ENCODE results near the gene EFCAB6.

Gene EFCAB6

DNA sequence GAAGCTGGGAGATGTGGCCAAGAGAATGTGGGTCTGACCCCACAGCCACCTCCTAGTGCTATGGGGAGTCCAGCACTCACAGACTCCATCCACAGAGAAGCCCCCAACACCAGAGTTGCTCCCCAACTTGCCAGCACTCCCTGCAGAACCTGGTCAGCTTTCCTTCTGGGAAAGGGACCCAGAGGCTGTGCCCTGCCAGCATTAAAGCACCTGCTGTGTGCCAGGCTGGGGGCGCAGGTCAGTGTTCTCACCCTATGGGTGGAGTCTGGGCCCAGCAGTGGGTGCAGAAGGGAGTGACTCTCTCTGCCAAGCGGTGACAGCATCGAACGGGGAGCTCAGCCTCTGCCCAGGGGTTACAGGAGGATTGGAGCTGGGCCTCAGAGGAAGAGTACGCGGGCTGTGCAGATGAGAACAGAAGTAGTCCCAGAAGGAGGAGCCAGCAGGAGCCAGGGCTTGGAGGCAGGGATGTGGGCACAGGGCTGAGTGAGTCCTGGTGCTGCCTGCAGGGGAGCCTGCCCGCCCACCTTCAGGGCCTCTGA lies 285.9 kb downstream of the EFCAB6 start:
- DNase-seq, result no peak

DNA sequence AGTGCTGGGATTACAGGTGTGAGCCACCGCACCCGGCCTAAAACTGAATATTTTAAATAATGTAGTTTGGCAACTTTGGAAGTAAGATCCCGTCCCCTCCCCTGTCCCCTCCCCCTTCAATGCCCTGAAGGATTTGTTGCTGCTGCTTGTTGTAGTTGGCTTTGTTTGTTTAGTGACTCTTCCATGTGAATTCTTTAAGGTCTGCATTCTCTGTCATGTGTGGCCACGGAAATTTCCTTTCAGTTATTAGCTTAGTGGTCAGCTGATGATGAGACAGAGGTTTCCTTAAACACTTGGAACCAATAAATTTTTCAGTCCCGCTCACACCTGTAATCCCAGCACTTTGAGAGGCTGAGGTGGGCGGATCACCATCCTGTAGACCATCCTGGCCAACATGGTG lies 290.4 kb downstream of the EFCAB6 start:
- peak; percentile 44 for DNase-seq

- peak; percentile 8 for DNase-seq
Observed at GRCh38 chr22:43520632-43521039, 291.5 kb downstream of the EFCAB6 start.

DNA sequence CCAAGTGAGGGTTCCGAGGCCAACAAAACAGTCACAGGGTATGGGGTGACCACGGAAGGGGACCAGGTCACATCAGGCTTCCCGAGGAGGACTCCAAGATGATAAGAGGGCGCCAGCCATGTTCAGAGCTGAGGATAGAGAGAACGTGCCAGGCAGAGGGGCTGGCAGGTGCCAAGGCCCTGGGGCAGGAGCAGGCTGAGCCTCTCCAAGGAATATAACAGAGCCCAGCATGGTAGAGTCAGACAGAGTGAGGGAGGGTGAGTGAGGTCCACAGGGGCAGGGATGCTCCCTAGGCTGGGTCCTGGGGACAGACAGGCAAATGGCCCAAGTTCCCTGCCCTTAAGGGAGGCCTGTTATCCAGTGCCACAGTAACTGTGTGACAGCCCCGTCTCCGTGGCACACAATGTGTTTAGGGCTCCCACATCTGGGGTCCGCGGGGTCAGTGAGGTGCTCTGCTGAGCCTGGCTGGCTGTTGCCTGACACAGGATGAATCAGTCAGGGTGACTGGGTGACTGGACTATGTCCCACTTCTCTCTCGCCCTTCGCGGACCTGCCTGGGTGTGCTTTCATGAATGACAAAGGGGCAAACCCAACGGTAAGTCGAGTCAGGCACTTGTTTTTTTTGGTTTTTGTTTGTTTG lies 295.0 kb downstream of the EFCAB6 start:
- DNase-seq, result no peak

GRCh38 chr22:43516386-43516785 lies 295.7 kb downstream of the EFCAB6 start:
- no peak for DNase-seq

DNA sequence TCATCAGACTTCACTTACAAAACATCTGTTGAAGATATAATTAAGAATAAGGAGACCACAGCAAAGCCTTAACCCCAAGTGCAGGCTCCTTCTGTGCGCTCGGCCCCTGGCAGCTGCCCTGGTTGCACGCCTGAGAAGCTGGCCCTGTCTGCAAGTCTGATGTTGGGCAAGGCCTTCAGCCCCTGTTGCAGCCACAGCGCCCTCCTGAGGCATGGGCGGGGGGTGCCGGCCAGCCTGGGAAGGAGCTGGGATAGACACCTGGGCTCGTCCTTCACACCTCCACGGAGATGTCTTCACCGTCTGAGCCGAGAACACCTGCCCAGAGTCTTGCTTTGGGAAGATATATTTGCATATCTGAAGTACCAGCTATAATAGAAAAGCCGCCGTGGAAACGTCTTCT lies 296.2 kb downstream of the EFCAB6 start:
- DNase-seq, result no peak

DNA sequence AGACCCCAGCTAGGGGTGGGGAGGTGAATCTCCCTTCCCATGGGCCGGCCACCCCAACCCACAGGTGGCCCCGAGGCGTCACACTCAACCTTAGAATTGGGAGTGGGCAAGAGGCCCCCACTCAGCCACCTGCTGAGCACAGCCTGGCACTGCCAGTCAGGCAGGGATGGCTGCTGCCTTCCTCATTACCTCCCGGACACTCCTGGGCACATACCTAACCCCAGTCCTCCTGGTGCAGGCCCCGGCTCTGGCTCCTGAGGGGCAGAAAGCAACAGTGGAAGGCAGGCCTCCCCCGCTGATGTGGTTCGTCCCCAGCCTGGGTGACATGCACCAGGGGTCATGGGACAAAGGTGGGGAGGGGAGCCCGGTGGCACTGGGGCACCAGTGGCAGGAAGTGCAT lies 296.7 kb downstream of the EFCAB6 start:
- no peak for DNase-seq

DNA sequence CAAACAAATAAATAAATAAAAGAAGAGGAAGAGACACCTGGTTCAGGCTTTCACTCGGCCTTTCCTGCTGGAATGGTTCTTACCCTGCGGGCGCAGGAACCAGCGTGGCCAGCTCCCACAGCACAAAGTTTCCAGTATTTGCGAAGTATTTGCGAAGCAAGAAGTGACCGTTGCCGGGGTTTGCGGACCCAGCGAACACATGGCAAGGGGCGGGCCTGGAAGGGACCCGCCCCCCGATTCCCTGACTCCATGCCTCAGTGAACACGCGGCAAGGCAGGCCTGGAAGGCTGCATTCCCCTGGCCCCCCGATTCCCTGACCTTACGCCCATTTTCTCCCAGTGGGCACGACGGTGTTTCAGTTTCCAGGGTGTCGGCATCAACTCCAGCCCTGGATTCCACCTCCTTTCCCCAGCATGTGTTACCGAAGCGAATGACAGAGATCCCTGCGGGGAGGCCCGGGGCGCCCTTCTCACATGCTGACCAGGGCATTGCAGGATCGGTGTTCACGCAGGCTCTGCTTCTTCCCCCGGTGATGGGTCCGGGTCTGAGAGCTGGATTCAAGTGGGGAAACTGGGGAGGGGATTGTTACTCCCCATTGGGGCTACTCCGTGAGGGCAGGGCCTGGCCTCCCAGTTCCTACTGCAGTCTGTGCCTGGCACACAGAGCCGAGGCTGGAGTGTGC lies 297.5 kb downstream of the EFCAB6 start:
- DNase-seq, result no peak

DNA sequence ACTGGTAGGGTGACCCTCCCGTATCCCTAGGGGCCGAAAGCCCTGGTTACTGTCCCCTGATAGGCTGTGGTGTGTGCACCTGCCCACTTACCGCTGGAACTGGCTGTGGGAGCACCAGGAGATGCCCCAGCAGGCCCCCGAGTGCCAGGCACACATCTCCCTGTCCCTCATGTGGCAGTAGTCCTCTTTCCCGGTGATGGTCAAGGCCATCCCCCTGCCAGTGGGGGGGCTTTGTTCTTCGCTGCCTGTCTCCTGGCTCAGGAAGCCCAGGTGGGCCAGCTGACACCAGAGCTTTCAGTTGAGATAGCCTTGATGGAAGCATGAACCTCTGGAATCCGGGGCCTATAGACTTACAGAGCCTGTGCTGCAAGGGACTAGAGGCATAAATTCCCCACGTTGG lies 299.8 kb downstream of the EFCAB6 start:
- DNase-seq, result no peak

GRCh38 chr22:43511276-43511910 lies 300.7 kb downstream of the EFCAB6 start:
- no peak for DNase-seq

DNA sequence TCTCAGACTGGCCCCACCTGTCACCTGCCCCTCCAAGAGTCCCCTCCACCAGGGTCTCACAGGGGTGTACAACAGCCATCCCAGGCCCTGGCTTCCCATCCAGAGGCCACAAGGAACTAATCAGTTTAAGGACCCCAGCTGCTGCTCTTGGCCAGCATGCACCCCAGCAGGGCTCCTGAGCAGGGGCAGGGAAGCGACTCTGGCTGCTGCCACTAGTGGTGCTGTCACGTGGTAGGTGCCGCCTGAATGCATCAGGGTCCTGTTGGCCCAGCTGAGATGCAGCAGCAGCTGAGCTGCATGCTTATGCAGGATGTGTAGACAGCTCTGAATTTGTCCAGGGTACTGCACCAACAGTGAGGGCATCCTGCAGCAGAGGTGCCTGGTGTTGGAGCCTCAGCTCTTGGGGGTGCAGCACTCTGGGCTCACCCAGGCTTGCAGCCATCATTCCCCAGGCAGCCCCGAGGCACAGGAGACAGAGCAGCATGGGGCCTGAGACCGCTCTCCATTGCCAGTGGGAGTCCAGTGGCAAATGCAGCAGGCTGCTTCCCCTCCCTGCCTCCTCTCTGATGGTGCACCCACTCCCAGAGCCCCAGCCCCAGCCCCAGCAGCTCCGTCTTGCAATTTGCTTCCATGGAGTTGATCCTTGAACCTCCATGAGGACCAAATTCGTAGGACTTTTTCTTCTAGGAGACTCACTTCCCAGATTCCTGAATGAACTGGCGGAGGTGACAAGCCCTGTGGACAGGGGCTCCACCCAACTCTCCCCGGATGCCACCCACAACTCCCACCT lies 301.6 kb downstream of the EFCAB6 start:
- no peak for DNase-seq

DNA sequence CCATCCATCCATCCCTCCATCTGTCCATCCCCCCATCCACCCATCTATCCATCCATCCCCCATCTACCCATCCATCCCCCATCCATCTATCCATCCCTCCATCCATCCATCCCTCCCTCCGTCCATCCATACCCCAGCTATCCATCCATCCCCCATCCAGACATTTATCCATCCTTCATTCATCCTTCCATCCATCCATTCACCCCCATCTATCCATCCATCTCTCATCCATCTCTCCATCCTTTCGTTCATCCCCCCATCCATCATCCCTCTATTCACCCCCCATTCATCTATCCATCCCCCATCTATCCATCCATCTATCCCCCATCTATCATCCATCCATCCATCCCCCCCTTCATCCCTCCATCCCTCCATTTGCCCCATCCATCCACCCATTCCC lies 302.8 kb downstream of the EFCAB6 start:
- DNase-seq, result no peak

DNA sequence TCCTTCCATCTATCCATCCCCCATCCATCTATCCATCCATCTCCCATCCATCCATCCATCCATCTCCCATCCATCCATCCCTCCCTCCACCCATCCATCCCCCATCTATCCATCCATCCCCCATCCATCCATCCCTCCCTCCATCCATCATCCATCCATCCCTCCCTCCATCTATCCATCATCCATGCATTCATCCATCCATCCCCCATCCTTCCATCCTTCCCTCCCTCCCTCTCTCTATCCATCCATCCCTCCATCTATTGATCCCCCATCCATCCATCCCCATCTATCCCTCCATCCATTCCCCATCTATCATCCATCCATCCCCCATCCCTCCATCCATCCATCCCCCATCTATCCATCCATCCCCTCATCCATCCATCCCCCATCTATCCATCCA lies 303.6 kb downstream of the EFCAB6 start:
- no peak for DNase-seq

GRCh38 chr22:43507235-43507634 lies 304.9 kb downstream of the EFCAB6 start:
- no peak for DNase-seq

- DNase-seq, result no peak
Observed at GRCh38 chr22:43506487-43506886, 305.6 kb downstream of the EFCAB6 start.

DNA sequence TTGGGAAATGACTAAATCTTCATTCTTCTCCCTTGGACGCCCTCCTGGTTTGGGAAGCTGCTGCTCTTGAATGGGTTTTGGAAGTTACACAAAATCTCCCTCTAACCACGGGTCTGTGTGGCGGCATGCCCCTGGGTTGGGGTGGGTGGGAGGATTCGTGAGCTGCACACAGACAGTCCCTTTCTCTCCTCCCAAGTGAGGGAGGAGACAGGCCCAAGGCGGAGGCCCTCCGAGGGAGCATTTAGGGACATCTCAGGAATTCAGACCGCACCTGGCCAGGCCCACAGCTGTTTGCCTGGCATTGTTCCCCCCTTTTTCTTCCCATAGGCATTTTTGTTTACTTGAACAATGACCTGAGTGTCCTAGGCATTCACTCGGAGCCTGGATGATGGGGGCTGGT lies 306.2 kb downstream of the EFCAB6 start:
- no peak for DNase-seq

- DNase-seq, result no peak
Observed at GRCh38 chr22:43505423-43505822, 306.7 kb downstream of the EFCAB6 start.

- no peak for DNase-seq
Observed at GRCh38 chr22:43504666-43505261, 307.3 kb downstream of the EFCAB6 start.

DNA sequence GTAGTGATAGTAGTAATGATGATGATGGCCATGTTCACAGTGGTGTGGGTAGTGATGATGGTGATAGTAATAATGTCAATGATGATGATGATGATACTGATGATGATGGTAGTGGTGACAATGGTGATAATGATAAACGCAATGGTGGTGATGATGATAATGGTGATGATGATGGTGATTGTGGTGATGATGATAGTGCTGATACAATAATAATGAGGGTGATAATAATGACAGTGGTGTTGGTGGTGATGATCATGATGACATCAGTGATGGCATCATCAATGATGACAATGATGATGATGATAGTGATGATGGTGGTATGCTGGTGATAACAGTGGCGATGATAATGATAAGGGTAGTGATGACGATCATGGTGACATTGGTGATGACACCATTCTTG lies 308.0 kb downstream of the EFCAB6 start:
- DNase-seq, result no peak

DNA sequence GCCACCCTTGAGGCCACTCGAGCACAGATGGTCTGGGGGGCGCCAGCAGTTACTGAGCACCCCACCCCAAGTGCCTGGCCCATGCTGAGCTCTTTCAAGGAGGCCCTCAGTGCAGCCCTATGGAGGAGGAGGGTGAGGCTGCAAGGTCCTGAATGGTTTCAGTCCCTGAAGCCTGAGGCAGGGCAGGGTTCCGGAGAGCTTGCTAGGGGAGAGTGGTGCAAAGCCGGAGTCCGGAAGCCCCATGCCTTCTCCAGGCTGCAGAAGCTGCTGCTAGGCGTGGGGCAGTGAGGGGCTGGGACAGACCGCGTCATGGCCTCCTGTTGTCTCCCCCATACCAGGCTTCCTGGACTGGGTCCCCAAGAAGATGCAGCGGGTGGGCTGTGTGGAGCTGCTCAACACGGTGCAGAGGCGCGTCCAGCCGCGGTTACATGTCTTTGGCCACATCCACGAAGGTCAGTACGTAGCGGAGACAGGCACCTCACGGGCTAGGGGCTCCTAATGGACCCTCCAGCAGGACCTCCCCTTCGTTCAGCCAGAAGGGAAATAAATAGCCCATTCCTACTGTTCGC lies 309.7 kb downstream of the EFCAB6 start:
- no peak for DNase-seq

DNA sequence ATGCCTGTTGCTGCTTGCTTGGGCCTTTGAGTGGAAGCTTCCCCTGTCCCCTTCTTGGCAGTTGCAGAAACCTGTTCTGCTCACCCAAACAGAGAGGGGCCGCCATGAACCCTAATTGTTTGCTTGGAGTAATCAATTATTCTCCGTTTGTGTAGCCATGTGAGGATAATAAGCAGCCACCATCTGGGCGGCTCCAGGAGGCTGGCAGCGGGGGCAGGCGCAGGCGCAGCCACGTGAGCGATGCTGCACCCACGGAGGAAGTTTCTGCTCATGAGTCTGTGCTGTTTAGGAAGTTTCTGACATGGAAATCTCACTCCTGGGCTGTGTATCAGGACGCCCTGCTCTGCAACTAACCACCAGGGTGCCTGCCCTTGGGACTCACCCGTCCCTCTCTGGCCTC lies 310.2 kb downstream of the EFCAB6 start:
- no peak for DNase-seq
